Liver (tissue), 9 donors: ENCODE data around the gene INPP4A. TPM values are rescaled to one million over a fixed set of nuclear protein-coding genes. Genes with fewer than 3 reads are reported as not detected.

Experiments used
- DNase-seq: peaks from one replicate; pipeline ENCODE4 v3.0.0-alpha.2; 2017; ENCODE audit warnings: low spot score
- H3K27ac ChIP-seq, 2 donors: one replicate each; pipeline ENCODE4 v1.7.0; 2013; ENCODE audit warnings: inconsistent platforms in 2 of 2, low read length in 2 of 2, control low read depth in 1 of 2, low read depth in 1 of 2, mild to moderate bottlenecking in 1 of 2
- H3K27me3 ChIP-seq, 4 donors: one replicate each; pipeline versions ENCODE4 v1.6.1 to v1.7.0; 2013; ENCODE audit warnings: low read length in 3 of 4, inconsistent platforms in 1 of 4, mild to moderate bottlenecking in 1 of 4, moderate library complexity in 1 of 4; ENCODE audit not compliant: control insufficient read depth in 4 of 4, insufficient read depth in 4 of 4
- H3K36me3 ChIP-seq, 4 donors: one replicate each; pipeline versions ENCODE4 v1.6.1 to v1.7.0; 2013; ENCODE audit warnings: low read length in 3 of 4, mild to moderate bottlenecking in 3 of 4, low read depth in 1 of 4, moderate library complexity in 1 of 4; ENCODE audit not compliant: control insufficient read depth in 4 of 4, insufficient read depth in 3 of 4
- H3K4me1 ChIP-seq, 4 donors: one replicate each; pipeline versions ENCODE4 v1.6.1 to v1.7.0; 2013; ENCODE audit warnings: low read length in 3 of 4, mild to moderate bottlenecking in 3 of 4, moderate library complexity in 1 of 4; ENCODE audit not compliant: control insufficient read depth in 4 of 4, insufficient read depth in 4 of 4
- H3K4me3 ChIP-seq, 3 donors: one replicate each; pipeline versions ENCODE4 v1.6.1 to v1.7.0; 2013; ENCODE audit warnings: low read length in 3 of 3, control low read depth in 1 of 3, low read depth in 1 of 3, mild to moderate bottlenecking in 1 of 3
- H3K9ac ChIP-seq, 2 donors: one replicate each; pipeline ENCODE4 v1.7.0; 2013; ENCODE audit warnings: low read length in 2 of 2, mild to moderate bottlenecking in 2 of 2, moderate library complexity in 2 of 2, control low read depth in 1 of 2, low read depth in 1 of 2
- H3K9me3 ChIP-seq, 4 donors: one replicate each; pipeline versions ENCODE4 v1.6.1 to v1.7.0; 2013; ENCODE audit warnings: low read length in 3 of 4; ENCODE audit not compliant: control insufficient read depth in 4 of 4
- CTCF ChIP-seq: fragments of 150-350 bp; IDR thresholded peaks from 2 replicates; pipeline ENCODE4 v1.5.1; 2017; ENCODE audit warnings: improper control_type of control experiment, low read depth, low read length; ENCODE audit not compliant: missing input control
- EGR1 ChIP-seq, 2 donors: IDR thresholded peaks; 2 replicates each; pipeline ENCODE4 v1.6.1; 2016 to 2018; ENCODE audit warnings: antibody characterized with exemption in 2 of 2, low read depth in 2 of 2
- FOXA1 ChIP-seq: IDR thresholded peaks from 2 replicates; pipeline ENCODE4 v1.6.1; 2016; ENCODE audit warnings: antibody characterized with exemption
- FOXA2 ChIP-seq: IDR thresholded peaks from 2 replicates; pipeline ENCODE4 v1.6.1; 2016; ENCODE audit warnings: antibody characterized with exemption
- GABPA ChIP-seq, 2 donors: IDR thresholded peaks in 1 of 2; conservative IDR thresholded peaks in 1 of 2; 2 replicates each; pipeline ENCODE4 v1.6.1; 2016; ENCODE audit warnings: antibody characterized with exemption in 2 of 2, mild to moderate bottlenecking in 1 of 2, moderate library complexity in 1 of 2
- HNF4A ChIP-seq, 2 donors: conservative IDR thresholded peaks; 2 replicates each; pipeline ENCODE4 v1.6.1; 2016; ENCODE audit warnings: antibody characterized with exemption in 2 of 2, mild to moderate bottlenecking in 2 of 2
- HNF4G ChIP-seq: IDR thresholded peaks from 2 replicates; pipeline ENCODE4 v1.6.1; 2016; ENCODE audit warnings: antibody characterized with exemption
- JUND ChIP-seq, 2 donors: IDR thresholded peaks; 2 replicates each; pipeline ENCODE4 v1.6.1; 2016; ENCODE audit warnings: antibody characterized with exemption in 2 of 2
- RAD21 ChIP-seq, 2 donors: IDR thresholded peaks; 2 replicates each; pipeline ENCODE4 v1.6.1; 2016; ENCODE audit warnings: antibody characterized with exemption in 2 of 2, mild to moderate bottlenecking in 2 of 2
- REST ChIP-seq: IDR thresholded peaks from 2 replicates; pipeline ENCODE4 v1.6.1; 2016; ENCODE audit warnings: antibody characterized with exemption, mild to moderate bottlenecking
- RXRA ChIP-seq, 2 donors: IDR thresholded peaks; 2 replicates each; pipeline ENCODE4 v1.6.1; 2017 to 2018; ENCODE audit warnings: antibody characterized with exemption in 2 of 2, mild to moderate bottlenecking in 1 of 2
- SP1 ChIP-seq: IDR thresholded peaks from 2 replicates; pipeline ENCODE4 v1.6.1; 2018; ENCODE audit warnings: antibody characterized with exemption, mild to moderate bottlenecking
- TAF1 ChIP-seq: conservative IDR thresholded peaks from 2 replicates; pipeline ENCODE4 v1.6.1; 2016; ENCODE audit warnings: antibody characterized with exemption, mild to moderate bottlenecking
- YY1 ChIP-seq: IDR thresholded peaks from 2 replicates; pipeline ENCODE4 v1.6.1; 2016; ENCODE audit warnings: antibody characterized with exemption, mild to moderate bottlenecking
- WGBS: extraction: QIAGEN DNeasy Blood & Tissue Kit; methylation state at CpG from one replicate; pipeline ENCODE4 v1.1.7; 2013; 5-methylcytosine and 5-hydroxymethylcytosine counted together
- polyA plus RNA-seq, 2 donors: library from polyadenylated mRNA; stranded (reverse) in 1 of 2; unstranded in 1 of 2; fragments of 200-250 nt in 1 of 2; fragments of >200 nt in 1 of 2; fragmentation: Nextera tagmentation in 1 of 2; extraction: Ambion mirVana in 1 of 2; gene quantifications; one replicate each; pipeline versions ENCODE4 v1.2.1 to v1.2.3, GENCODE V29; 2013 to 2015
- total RNA-seq, 2 donors: library from RNA; depleted of rRNA; stranded (reverse); fragments of >200 nt; gene quantifications; one replicate each; pipeline ENCODE4 v1.2.3, GENCODE V29; 2014
- TF ChIP-seq, protein P1 (sequence below): IDR thresholded peaks from 2 replicates; pipeline ENCODE4 v1.6.1; 2016; ENCODE audit warnings: antibody characterized with exemption
- donor health status: healthy.
- donor health status: healthy.
- donor health status: healthy.
- donor health status: healthy.
- donor health status: healthy.

INPP4A gene
- total and polyA plus RNA-seq, 4 donors: 2.9 to 14.9 (median 7.2) TPM

DNA sequence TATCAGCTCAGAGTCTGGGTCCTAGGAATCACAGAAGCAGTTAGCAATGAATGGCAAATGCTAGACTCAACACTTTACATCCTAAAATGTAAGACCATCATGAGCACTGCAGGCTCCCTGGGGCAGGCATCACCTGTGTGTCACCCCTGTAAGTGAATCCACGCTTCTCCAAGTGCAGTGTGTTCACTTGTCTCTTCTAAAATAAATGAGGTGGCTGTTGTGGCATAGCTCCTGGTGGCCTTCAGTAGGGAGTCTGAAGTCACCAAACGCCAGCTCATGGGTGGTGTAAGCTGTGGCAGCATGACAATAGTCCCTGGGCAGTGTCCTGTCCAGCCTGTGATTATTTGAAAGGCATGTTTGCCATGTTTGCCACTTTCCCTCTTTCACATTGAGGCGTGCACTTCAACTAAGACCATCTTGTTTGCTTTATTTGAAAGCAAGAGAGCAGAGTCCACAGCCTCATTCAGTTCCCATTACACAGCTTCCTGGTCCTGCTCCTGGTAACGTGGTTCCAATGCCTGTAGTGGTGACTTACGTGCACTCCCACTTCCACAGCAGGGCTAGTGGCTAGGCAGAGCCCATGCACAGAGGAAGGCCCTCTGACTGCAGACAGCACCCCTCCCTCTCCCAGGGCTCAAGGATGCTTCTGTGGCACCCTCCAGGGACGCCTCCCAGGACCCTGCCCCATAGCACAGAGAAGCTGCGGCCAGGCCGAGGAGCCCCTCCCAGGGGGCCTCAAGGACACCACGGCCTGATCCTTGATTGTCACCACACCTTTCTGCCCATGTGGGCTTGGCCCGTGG is 139.4 kb downstream of the INPP4A start:
- TF ChIP-seq SP1: peak; percentile 85
- peak in 1 of 2 donors; percentile 15 for TF ChIP-seq RXRA (IDR thresholded peaks at IDR 0.05)
- peak in 1 of 2 donors; percentile 43 for TF ChIP-seq GABPA (IDR thresholded peaks at IDR 0.05 in 1 of 2, conservative IDR thresholded peaks at IDR 0.05 in 1 of 2)
- peak; percentile 67 for TF ChIP-seq YY1
- TF ChIP-seq, protein P1, sequence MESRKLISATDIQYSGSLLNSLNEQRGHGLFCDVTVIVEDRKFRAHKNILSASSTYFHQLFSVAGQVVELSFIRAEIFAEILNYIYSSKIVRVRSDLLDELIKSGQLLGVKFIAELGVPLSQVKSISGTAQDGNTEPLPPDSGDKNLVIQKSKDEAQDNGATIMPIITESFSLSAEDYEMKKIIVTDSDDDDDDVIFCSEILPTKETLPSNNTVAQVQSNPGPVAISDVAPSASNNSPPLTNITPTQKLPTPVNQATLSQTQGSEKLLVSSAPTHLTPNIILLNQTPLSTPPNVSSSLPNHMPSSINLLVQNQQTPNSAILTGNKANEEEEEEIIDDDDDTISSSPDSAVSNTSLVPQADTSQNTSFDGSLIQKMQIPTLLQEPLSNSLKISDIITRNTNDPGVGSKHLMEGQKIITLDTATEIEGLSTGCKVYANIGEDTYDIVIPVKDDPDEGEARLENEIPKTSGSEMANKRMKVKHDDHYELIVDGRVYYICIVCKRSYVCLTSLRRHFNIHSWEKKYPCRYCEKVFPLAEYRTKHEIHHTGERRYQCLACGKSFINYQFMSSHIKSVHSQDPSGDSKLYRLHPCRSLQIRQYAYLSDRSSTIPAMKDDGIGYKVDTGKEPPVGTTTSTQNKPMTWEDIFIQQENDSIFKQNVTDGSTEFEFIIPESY: no peak
- no peak for TF ChIP-seq REST
- no peak for TF ChIP-seq CTCF
- TF ChIP-seq HNF4G: peak; percentile 65
- TF ChIP-seq FOXA2: no peak
- no peak for TF ChIP-seq TAF1
- no peak for TF ChIP-seq RAD21 (IDR thresholded peaks at IDR 0.05)
- TF ChIP-seq EGR1 (IDR thresholded peaks at IDR 0.05; ENCODE audit: low read depth in 2 of 2): no peak
- TF ChIP-seq HNF4A (conservative IDR thresholded peaks at IDR 0.05): peak; percentile 73 to 84
- TF ChIP-seq FOXA1: no peak
- WGBS: 68% methylated on average over 10 of the region's 10 CpGs
- peaks cover 0 to 6% (median 3%) of the 10 kb centered on the region in 4 donors for H3K36me3 ChIP-seq
- peaks cover 0 to 7% (median 3%) of the 10 kb centered on the region in 4 donors for H3K4me1 ChIP-seq
- DNase-seq: peak; percentile 32
- no peaks in the 10 kb centered on the region for H3K9me3 ChIP-seq
- H3K27ac ChIP-seq: no peak overlapping the region
- H3K27me3 ChIP-seq: no peaks in the 10 kb centered on the region
- H3K9ac ChIP-seq: no peak overlapping the region
- H3K4me3 ChIP-seq: no peak overlapping the region

DNA sequence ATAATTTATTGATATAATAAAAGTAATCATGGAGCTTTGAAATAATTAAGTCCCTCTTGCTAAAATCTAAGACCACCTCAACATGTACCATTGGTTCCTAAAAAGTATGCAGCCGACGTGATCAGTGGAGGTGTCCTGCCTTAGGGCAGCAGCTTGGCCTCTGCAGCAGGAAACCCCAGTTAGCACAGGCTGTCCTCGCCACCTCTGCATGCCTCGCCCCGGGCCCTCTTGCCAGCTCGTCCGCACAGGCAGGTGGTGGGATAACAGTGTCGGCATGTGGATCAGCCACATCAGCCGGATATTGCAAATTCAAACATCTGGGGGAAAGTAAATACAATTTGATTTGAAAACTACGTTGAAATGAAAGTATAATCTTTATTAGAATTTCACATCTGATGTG is 140.7 kb downstream of the INPP4A start:
- Histone ChIP-seq H3K9ac (no peak overlapping the region), H3K36me3 (peaks cover 0 to 6% (median 3%) of the 10 kb centered on the region in 4 donors), H3K4me1 (peaks cover 0 to 7% (median 3%) of the 10 kb centered on the region in 4 donors), H3K4me3 (no peak overlapping the region), H3K9me3 (no peaks in the 10 kb centered on the region), H3K27ac (no peak overlapping the region), H3K27me3 (no peaks in the 10 kb centered on the region)
- no peak for DNase-seq
- 96% methylated on average over 10 of the region's 10 CpGs for WGBS
- TF ChIP-seq TAF1 (no peak), GABPA (IDR thresholded peaks at IDR 0.05 in 1 of 2, conservative IDR thresholded peaks at IDR 0.05 in 1 of 2) (no peak), JUND (IDR thresholded peaks at IDR 0.05) (no peak), RAD21 (IDR thresholded peaks at IDR 0.05) (no peak), RXRA (IDR thresholded peaks at IDR 0.05) (no peak), CTCF (no peak)
